GM21381 (cell line): Measurements from ENCODE around the gene CCDC142.

Source experiments
- ATAC-seq: cut with Tn5 transposase; IDR thresholded peaks from one replicate; pipeline ENCODE4 v1.9.1; 2021; ENCODE audit warnings: mild to moderate bottlenecking, moderate library complexity; ENCODE audit not compliant: unreplicated experiment

The CCDC142 gene

GRCh38 chr2:74482801-74483674, at the start of gene CCDC142, which contains the start of gene TTC31:
TSS of gene CCDC142 (minus strand) at chr2:74482998. CDS start at chr2:74482837, 161 bp downstream.
TSS of gene TTC31 (plus strand) at chr2:74483081. CDS start at chr2:74483096, 15 bp downstream.
- ATAC-seq = peak; percentile 86

- ATAC-seq = no peak
These were observed 49.4 kb upstream of the CCDC142 start for GRCh38 chr2:74532222-74532621.

GRCh38 chr2:74531666-74532065, 48.9 kb upstream of the CCDC142 start:
- ATAC-seq = no peak

GRCh38 chr2:74530239-74531187, 47.7 kb upstream of the CCDC142 start:
- peak; percentile 27 for ATAC-seq

GRCh38 chr2:74529357-74530238, 46.8 kb upstream of the CCDC142 start, which contains the start of the genes AUP1 and HTRA2:
TSS of gene AUP1 (minus strand) at chr2:74529706. CDS start at chr2:74529629, 77 bp downstream.
TSS of gene HTRA2 (plus strand) at chr2:74529933. CDS start at chr2:74530007, 74 bp downstream.
- peak; percentile 80 for ATAC-seq

GRCh38 chr2:74528600-74529356, 46.0 kb upstream of the CCDC142 start:
- ATAC-seq = peak; percentile 6

GRCh38 chr2:74527741-74528140, 44.9 kb upstream of the CCDC142 start:
- no peak for ATAC-seq

- ATAC-seq = no peak
These were observed 43.9 kb upstream of the CCDC142 start for GRCh38 chr2:74526649-74527230.

GRCh38 chr2:74525717-74526648, 43.2 kb upstream of the CCDC142 start, which contains the start of gene DQX1:
TSS of gene DQX1 (minus strand) at chr2:74526231. CDS start at chr2:74525729, 502 bp downstream.
- ATAC-seq = no peak

GRCh38 chr2:74524955-74525716, 42.3 kb upstream of the CCDC142 start:
- no peak for ATAC-seq

GRCh38 chr2:74524005-74524404, 41.2 kb upstream of the CCDC142 start:
- no peak for ATAC-seq

- ATAC-seq = no peak
These were observed 39.7 kb upstream of the CCDC142 start for GRCh38 chr2:74522516-74522915.

GRCh38 chr2:74516650-74517049, 33.9 kb upstream of the CCDC142 start:
- ATAC-seq = no peak

GRCh38 chr2:74515981-74516633, 33.3 kb upstream of the CCDC142 start:
- no peak for ATAC-seq

- ATAC-seq = no peak
These were observed 32.6 kb upstream of the CCDC142 start for GRCh38 chr2:74515271-74515980.
